HG02885 (cell line): Measurements from ENCODE around the gene SPHK1.
"Not testable (repeated sequence)": the region's sequence is repeated elsewhere in the genome, so short reads cannot be mapped to it uniquely, and the experiment has no call there.

Experiments used
- ATAC-seq: cut with Tn5 transposase; IDR thresholded peaks from one replicate; pipeline ENCODE4 v1.9.1; 2021; ENCODE audit warnings: mild to moderate bottlenecking; ENCODE audit not compliant: unreplicated experiment, poor library complexity

The SPHK1 gene, protein sequence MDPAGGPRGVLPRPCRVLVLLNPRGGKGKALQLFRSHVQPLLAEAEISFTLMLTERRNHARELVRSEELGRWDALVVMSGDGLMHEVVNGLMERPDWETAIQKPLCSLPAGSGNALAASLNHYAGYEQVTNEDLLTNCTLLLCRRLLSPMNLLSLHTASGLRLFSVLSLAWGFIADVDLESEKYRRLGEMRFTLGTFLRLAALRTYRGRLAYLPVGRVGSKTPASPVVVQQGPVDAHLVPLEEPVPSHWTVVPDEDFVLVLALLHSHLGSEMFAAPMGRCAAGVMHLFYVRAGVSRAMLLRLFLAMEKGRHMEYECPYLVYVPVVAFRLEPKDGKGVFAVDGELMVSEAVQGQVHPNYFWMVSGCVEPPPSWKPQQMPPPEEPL

DNA sequence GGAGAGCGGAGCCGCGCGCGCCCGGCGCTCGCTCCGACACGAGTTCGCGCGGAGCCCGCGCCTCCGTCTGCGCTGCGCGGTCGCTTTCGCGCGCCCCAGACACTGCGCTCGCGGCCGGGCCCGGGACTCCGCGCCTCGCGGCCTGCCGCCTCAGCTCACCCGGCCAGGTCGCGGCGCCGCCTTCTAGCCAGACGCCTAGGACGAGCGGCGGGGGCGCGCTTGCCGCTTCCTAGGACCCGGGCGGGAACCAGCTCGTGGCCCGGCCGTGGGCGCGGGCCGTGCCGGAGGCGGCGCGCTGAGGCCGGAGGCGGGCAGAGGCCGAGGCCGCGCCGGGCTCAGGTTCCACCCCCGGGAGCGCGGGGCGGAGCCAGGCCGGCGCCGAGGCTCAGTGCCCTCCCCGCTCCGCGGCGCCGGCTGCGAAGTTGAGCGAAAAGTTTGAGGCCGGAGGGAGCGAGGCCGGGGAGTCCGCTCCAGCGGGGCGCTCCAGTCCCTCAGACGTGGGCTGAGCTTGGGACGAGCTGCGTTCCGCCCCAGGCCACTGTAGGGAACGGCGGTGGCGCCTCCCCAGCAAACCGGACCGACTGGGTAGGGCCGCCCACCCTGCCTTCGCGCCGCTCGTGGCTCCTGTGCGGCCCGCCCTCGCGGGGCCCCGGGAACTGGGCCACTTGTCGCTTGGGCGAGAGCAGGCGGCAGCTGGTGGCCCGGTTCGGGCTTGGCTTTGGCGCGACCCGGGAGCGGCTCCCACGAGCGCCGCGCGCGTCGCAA, at the start of gene SPHK1:
SPHK1 (plus strand) TSS at position 388 of the 765 bp plus-strand sequence. CDS start 1,036 bp downstream, outside the sequence.
- peak; percentile 67 for ATAC-seq

DNA sequence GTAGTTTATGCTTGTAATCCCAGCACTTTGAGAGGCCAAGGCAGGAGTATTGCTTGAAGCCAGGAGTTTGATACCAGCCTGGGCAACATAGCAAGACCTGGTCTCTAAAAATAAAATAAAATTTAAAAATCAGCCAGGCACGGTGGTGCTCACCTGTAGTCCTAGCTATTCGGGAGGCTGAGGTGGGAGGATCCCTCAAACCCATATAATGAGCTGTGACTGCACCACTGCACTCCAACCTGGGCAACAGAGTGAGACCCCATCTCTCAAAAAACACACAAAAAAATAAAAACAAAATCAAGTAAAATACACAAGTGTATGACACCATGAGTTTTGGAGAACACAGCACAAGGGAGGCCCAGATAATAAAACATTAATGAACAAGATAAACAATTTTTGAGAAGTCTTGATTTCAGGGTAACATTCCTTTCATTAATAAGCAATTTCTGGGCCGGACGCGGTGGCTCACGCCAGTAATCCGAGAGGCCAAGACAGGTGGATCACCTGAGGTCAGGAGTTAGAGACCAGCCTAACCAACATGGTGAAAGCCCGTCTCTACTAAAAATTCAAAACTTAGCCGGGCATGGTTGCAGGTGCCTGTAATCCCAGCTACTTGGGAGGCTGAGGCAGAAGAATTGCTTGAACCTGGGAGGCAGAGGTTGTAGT, 48.6 kb upstream of the SPHK1 start:
- ATAC-seq, result no peak

DNA sequence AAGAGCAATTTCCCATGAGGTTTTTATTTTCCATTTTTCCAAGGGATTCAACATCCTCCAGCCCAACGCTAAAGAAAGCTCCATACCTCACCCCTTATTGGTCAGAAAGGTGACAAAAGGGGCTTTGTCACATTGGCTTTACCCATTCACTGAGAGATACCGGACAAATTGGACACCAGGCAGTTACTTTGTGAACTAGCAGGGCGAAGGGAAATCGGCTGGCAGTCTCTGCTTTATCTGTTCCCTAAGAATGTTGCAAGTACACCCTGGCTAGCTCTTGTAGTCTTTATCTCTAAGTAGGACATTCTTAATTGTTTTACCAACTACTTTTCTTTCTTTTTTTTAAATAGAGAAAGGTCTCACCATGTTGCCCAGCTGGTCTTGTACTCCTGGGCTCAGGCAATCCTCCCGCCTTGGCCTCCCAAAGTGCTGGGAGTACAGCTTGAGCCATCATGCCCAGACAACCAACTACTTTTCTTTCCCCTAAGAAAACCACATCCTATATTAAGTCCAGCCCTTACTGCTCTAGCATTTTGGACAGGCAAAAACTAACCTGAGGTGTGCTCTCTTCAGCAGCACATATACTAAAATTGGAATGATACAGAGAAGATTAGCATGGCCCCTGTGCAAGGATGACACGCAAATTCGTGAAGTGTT, 47.5 kb upstream of the SPHK1 start:
- no peak for ATAC-seq

DNA sequence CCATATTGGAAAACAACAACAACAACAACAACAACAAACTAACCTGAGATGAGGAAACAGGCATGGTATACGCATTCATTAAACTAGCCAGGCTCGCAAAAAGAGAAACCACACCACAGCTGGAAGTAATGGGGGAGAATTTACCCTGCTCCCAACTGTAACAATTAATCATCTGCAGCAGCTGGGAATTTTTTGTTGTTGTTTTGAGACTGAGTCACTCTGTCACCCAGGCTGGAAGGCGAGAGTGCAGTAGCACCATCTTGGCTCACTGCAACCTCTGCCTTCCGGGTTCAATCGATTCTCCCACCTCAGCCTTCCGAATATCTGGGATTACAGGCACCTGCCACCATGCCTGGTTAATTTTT, 47.0 kb upstream of the SPHK1 start:
- no peak for ATAC-seq

DNA sequence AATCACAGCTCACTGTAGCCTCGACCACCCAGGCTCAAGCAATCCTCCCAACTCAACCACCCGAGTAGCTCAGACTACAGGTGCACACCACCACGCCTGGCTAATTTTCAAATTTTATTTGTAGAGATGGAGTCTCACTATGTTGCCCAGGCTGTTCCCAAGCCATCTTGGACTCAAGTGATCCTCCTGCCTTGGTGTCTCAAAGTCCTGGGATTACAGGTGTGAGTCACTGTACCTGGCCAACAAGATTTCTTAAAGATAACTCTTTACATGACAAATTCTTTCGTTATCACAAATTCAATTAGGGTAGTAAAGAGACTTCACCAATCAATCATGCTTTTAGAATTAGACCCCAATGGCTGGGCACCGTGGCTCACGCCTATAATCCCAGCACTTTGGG, 43.1 kb upstream of the SPHK1 start:
- ATAC-seq, result no peak

DNA sequence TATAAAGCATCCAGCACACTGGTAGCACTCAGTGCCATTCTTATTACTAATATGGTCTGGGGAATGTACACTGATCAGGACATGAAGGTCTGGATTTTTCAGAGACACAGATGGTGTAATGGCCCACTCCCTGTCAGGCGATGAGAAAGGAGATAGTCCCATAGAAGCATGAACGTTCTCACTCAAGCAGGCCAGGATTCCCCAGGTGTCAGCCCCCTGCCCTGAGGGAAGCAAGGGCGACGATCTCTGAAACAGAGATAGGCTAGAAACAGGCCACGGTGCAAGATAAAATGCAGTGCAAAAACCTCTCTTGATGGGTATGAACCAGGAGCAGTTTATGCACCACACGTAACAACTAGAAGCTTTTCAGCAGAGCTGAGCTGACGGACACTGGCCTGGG, 41.3 kb upstream of the SPHK1 start:
- no peak for ATAC-seq

DNA sequence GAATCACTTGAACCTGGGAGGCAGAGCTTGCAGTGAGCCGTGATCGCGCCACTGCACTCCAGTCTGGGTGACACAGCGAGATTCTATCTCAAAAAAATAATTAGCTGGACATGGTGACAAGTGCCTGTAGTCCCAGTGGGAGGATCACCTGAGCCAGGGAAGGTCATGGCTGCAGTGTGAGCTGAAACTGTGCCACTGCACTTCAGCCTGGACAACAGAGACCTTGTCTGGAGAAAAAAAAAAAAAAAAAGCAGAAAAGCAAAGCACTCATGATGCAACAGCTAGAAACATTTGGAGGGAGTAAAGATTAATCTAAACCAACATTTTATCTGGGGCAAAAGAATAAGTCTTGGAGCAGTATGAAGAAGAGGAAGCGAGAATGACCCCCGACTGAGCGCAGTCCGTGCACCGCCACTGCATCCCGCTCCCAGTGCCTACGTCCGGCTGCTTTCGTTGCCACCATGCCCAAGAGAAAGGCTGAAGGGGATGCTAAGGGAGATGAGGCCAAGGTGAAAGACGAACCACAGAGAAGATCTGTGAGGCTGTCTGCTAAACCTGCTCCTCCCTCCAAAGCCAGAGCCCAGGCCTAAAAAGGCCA, 38.9 kb upstream of the SPHK1 start:
- ATAC-seq, result no peak

DNA sequence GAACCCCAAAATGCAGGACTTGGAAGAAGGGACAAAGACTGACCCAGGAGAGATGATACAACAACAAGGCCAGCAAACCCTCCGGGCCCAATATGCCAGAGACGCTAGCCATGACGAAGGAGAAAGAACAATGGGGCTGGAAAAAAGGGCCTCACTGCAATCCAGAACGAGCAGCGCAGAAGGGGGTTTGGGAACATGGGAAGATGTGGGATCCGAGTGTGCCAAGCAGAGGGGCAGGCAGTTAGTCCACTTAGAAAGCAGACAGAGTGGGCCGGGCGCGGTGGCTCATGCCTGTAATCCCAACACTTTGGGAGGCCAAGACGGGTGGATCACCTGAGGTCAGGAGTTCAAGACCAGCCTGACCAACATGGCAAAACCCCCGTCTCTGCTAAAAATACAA, 37.5 kb upstream of the SPHK1 start:
- ATAC-seq, result not testable (repeated sequence)

DNA sequence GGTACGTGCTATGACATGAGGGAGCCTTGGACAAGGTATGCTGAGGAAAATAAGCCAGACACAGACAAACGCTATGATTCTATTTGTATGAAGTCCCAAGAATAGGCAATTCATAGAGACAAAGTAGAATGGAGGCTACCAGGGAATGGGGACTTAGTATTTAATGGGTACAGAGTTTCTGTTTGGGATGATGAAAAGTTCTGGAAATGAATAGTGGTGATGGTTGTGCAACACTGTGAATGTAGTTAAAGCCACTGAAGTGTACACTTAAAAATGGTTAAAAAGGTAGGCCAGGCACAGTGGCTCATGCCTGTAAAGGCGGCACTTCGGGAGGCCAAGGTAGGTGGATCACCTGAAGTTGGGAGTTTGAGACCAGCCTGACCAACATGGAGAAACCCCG, 33.9 kb upstream of the SPHK1 start:
- ATAC-seq, result no peak

DNA sequence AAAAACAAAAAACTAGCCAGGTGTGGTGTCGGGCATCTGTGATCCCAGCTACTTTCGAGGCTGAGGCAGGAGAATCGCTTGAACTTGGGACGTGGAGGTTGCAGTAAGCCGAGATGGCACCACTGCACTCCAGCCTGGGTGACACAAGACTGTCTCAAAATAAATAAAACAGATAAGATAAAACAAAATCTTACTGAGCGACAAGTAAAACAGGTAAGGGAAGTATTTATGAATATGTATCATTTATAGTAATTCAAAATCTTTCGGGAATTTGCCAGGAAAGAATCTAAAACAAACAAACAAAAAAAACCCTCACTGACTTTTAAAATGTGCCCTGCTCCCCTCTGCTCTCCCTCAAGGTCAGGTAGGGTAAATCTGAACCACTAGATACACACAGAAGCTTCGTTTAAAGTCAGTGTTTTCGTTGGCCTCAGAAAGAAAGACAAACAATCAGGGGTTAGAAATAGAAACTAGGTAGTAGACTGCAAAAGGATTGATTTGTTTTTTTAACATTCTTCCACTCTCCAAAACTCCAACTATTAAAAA, 32.8 kb upstream of the SPHK1 start:
- no peak for ATAC-seq

DNA sequence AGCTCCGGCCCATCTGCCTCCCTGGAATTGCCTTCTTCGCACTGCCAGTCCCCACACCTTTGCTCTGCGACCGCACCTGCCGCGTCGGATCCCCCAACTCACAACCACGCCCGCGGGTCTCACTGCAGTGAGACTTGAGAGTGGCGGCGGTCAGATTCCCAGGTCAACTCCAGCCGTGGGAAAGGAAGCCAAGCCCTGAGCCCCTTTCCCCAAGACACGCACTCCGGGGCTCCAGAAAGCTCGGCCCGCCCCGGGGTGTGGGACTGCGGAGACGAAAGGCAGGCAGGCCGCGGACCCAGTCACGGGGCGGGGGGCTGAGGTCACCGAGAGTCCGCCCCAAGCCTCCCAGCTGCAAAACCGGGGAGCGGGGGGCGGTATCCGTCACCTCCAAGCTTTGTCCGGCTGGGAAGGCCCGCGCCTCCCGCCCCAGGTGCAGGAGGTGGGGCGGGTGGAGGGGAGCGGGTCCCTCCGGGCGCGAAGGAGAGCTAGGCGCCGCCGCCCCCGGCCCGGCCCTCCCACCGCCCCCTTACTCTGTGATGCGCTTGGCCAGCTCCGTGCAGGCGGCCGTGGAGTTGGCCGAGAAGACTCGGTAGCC, 31.3 kb upstream of the SPHK1 start:
- ATAC-seq, result peak; percentile 33

DNA sequence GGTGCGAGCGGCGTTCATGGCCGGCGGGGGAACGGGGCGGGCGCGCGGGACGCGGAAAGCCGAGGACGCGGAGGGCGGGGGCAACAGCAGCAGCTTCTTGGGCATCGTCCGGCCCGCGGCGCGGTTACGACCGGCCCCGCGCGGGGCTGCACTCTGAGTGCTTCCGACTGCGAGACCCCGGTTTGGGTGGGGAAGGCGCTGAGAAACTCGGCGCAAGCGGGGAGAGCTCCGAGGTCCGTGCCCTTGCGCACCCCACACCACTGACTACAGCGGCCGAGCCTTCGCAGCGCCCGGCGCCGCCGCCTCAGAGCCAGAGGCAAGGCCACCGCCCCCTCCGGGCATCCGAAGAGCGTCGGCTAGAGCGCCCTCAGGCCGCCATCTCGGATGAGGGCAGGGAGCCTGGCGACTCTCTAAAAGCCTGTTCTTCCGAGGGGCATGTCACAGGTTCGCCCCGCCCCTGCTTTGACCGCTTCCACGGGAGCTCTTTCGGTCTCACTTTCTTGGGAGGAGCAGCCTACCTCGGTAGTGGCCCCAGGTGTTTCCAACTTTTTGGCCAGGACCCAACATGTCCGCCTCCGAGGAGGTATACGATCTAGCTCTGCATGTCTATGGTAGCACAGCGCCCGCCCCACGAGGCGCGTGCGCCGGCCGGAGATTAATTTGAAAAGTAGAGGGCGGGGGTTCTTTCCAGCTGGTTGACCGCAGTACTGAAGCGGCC, 30.7 kb upstream of the SPHK1 start, which contains the start of gene PRPSAP1:
PRPSAP1 (minus strand) TSS at position 318 of the 718 bp plus-strand sequence; CDS start at position 105, 213 bp downstream.
- ATAC-seq, result peak; percentile 91

DNA sequence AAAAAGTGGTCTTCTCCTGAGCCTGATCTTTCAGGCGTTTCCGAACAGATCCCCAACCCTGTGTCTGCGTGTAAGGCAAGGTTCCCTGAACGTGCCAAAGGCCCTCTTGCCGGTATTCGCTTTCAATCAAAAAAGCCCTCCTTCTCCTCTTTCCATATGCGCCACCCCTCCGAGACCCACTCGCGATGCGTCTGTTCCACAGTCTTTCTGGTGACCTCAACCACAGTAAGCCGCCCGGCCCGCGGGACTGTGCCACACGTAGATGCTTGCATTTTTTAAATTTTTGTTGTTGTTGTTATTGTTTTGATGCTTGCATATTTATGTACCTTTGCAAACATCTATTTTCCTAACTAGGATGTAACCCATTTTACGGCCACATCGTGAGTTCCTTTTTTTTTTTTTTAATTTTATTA, 30.1 kb upstream of the SPHK1 start:
- ATAC-seq, result no peak

DNA sequence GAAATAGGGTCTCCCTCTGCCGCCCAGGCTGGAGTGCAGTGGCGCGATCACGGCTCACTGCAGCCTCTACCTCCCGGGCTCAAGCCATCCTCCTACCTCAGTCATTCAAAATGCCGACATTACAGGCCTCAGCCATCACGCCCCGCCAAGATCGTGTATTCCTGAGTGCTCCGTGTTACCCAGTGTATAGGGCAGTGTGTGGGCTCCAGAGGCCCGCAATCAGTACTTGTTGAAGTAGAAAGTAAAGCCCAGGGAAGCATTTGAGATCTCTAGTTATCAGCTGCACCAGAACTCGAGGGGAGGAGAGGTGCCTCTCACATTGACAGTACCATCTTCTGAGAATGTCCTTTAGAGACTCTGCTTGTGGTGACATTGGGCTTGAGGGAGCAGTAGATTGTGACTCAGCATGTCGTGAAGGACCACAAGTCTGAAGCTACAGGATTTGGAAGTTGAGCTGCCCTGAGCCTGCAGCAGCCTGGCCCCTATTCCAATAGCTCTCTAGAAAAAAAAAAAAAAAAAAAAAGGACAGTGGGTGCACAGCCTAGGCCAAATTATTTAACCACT, 29.6 kb upstream of the SPHK1 start:
- ATAC-seq, result no peak

DNA sequence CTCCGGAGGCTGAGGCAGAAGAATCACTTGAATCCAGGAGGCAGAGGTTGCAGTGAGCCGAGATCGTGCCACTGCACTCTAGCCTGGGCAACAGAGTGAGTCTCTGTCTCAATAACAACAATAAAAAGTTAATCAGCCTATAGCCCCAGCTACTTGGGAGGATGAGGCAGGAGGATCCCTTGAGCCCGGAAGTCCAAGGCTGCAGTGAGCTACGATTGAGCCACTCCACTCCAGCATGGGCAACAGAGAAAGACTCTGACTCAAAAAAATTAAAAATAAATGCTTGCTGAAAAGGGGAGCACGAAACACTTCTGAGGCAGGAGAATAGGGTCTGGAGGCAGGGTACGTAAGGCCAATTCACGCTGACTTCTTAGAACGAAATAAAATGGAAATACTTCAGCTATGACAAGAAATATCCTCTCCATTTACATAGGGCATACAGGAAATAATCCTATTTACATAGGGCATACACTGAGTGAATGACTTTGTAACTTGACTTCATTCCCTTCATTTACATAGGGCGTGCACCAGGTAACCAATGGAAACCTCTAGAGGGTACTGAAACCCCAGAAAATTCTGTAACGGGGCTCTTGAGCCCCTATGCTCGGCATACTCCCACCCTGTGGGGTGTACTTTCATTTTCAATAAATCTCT, 27.5 kb upstream of the SPHK1 start:
- ATAC-seq, result no peak

DNA sequence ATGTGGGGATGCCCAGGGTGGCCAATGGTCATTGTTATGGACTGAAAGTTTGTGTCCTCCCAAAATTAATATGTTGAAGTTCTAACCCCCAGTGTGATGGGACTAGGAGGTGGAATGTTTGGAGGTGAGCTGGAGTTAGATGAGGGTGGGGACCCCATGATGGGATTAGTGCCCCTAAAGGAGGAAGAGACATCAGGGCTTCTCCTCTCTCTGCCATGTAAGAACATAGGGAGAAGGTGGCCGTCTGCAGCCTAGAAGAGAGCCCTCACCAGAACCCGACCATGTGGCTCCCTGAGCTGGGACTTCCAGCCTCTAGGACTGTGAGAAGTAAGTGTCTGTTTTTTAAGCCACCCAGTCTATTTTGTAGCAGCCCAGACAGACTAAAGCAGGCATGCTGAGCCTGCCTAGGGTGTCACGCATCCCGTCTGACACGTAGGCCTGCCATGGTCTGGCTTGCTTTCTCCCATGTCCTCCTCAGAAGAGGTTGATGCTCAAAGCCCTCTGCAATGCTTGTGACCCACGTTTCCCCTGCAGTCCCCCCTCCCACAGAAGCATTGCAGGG, 26.7 kb upstream of the SPHK1 start:
- no peak for ATAC-seq

DNA sequence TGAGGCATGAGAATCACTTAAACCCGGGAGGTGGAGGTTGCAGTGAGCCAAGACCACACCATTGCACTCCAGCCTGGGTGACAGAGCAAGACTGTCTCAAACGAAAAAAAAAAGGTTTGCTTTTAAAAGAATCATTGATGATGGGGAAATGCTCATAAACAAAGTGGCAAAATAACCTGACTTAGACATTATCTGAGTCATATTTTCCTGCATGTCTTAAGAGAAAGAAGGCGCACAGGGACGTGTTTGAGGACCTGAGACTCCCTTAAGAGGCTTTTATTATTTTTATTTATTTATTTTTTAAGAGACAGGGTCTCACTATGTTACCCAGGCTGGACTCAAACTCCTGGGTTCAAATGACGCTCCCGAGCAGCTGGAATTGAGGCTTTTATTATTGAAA, 25.0 kb upstream of the SPHK1 start:
- no peak for ATAC-seq

DNA sequence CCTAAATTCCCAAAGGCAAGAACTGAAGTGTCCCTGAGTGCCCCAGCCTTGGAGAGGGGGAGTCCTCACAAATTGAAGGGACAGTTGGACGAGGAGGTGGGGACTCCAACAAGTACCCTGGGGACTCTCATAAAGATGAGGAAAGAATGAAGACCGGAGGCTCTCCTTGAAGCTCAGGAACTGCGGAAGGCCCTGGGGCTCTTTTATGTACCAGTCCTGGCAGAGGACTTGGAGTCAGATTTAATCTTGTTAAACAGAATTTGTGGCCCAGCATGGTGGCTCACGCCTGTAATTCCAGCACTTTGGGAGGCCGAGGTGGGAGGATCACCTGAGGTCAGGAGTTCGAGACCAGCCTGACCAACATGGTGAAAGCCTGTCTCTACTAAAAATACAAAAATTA, 24.6 kb upstream of the SPHK1 start:
- not testable (repeated sequence) for ATAC-seq
